Transverse colon (tissue), 4 donors: ENCODE results near the gene GPLD1.

Experiments
- CTCF ChIP-seq, 5 experiments: fragments of 200-600 bp in 3 of 5; fragments of 450-650 bp in 2 of 5; sonication (generic) in 3 of 5; IDR thresholded peaks; 1 replicate in 2 of 5; 2 replicates in 3 of 5; pipeline ENCODE4 v1.5.1; 2016 to 2017; ENCODE audit warnings: antibody characterized with exemption in 5 of 5, inconsistent platforms in 3 of 5, mild to moderate bottlenecking in 2 of 5, moderate library complexity in 1 of 5
- POLR2AphosphoS5 ChIP-seq, 3 donors: sonication (generic); formaldehyde crosslinking; IDR thresholded peaks; one replicate each; pipeline ENCODE4 v1.6.1; 2016; ENCODE audit warnings: antibody characterized with exemption in 3 of 3

- TF ChIP-seq CTCF (IDR thresholded peaks at IDR 0.05) = no peak
- TF ChIP-seq POLR2AphosphoS5 (IDR thresholded peaks at IDR 0.05) = no peak
Observed at GRCh38 chr6:24489470-24489869, at the start of gene GPLD1.
